HUDEP-2 (cell line): ENCODE measurements around the gene MUC16.
"Not testable (repeated sequence)": the region's sequence is repeated elsewhere in the genome, so short reads cannot be mapped to it uniquely, and the experiment has no call there.

Experiments used
- DNase-seq, 76 experiments: peaks; one replicate each; lab custom pipeline; 2025; ENCODE audit not compliant: unreplicated experiment in 76 of 76; lab: John Stamatoyannopoulos, UW

MUC16 gene

GRCh38 chr19:9009935-9010651 lies at the start of gene MUC16:
Gene MUC16, minus strand, starts transcription at chr19:9010409.
- no peak for DNase-seq

- no peak for DNase-seq
These were observed 48.9 kb upstream of the MUC16 start for GRCh38 chr19:9058905-9059667.

- no peak for DNase-seq
These were observed 47.5 kb upstream of the MUC16 start for GRCh38 chr19:9057505-9058258.

GRCh38 chr19:9056131-9056530 lies 45.9 kb upstream of the MUC16 start:
- not testable (repeated sequence) for DNase-seq

- no peak for DNase-seq
These were observed 44.6 kb upstream of the MUC16 start for GRCh38 chr19:9054765-9055164.

GRCh38 chr19:9054207-9054606 lies 44.0 kb upstream of the MUC16 start:
- DNase-seq, result no peak

GRCh38 chr19:9053674-9054073 lies 43.5 kb upstream of the MUC16 start:
- not testable (repeated sequence) for DNase-seq

GRCh38 chr19:9052894-9053293 lies 42.7 kb upstream of the MUC16 start:
- DNase-seq, result no peak

- DNase-seq, result no peak
These were observed 36.5 kb upstream of the MUC16 start for GRCh38 chr19:9046694-9047093.

GRCh38 chr19:9044449-9044848 lies 34.2 kb upstream of the MUC16 start:
- DNase-seq, result no peak

GRCh38 chr19:9043524-9043923 lies 33.3 kb upstream of the MUC16 start:
- no peak for DNase-seq

- no peak for DNase-seq
These were observed 30.8 kb upstream of the MUC16 start for GRCh38 chr19:9041023-9041422.

- peak in 1 of 76 experiments; percentile 19 for DNase-seq
These were observed 29.9 kb upstream of the MUC16 start for GRCh38 chr19:9040131-9040530.

GRCh38 chr19:9039728-9040127 lies 29.5 kb upstream of the MUC16 start:
- peak in 1 of 76 experiments; percentile 12 for DNase-seq

- DNase-seq, result peak in 4 of 76 experiments; percentile 4 to 19 (median 6)
These were observed 27.3 kb upstream of the MUC16 start for GRCh38 chr19:9037400-9038062.

GRCh38 chr19:9032136-9032631 lies 22.0 kb upstream of the MUC16 start:
- no peak for DNase-seq

- DNase-seq, result no peak
These were observed 8.1 kb upstream of the MUC16 start for GRCh38 chr19:9018163-9018875.

- peak in 6 of 76 experiments; percentile 3 to 43 (median 30) for DNase-seq
These were observed 4.6 kb upstream of the MUC16 start for GRCh38 chr19:9014803-9015202.

- DNase-seq, result no peak
These were observed 3.8 kb upstream of the MUC16 start for GRCh38 chr19:9013988-9014387.

GRCh38 chr19:9011875-9012274 lies 1.7 kb upstream of the MUC16 start:
- no peak for DNase-seq
